WTC11 (cell line): ENCODE results near the gene ELP2. TPM values are rescaled to one million over a fixed set of nuclear protein-coding genes. Genes with fewer than 3 reads are reported as not detected.

ENCODE experiments used
- ATAC-seq: fragments of 200-7000 bp; cut with Tn5 transposase; 2 replicates; pipeline ENCODE4 v1.10.0; 2021; ENCODE audit warnings: mild to moderate bottlenecking, moderate library complexity
- CTCF ChIA-PET: fragments of 300-600 bp; sonication (Branson Sonifier 250); formaldehyde crosslinking; loops from one replicate; lab custom pipeline; 2021; ENCODE audit warnings: antibody characterized with exemption; lab: Charles Lee
- POLR2A ChIA-PET: fragments of 350-600 bp; sonication (Branson Sonifier 250); formaldehyde crosslinking; loops from one replicate; lab custom pipeline; 2021; ENCODE audit warnings: antibody characterized with exemption; lab: Charles Lee
- DNase-seq: peaks from one replicate; pipeline ENCODE4 v3.0.0; 2021; ENCODE audit warnings: low spot score
- H3K27ac Mint-ChIP-seq: 2 replicates; pipeline ENCODE4 v1.8.0; 2021; ENCODE audit warnings: mixed read lengths
- H3K27me3 Mint-ChIP-seq: 2 replicates; pipeline ENCODE4 v1.8.0; 2021; ENCODE audit warnings: low read depth, mild to moderate bottlenecking, moderate library complexity, mixed read lengths
- H3K36me3 Mint-ChIP-seq: 2 replicates; pipeline ENCODE4 v1.8.0; 2021; ENCODE audit warnings: mixed read lengths
- H3K4me1 Mint-ChIP-seq: 2 replicates; pipeline ENCODE4 v1.8.0; 2022; ENCODE audit warnings: mixed read lengths
- H3K4me3 Mint-ChIP-seq: 2 replicates; pipeline ENCODE4 v1.8.0; 2021; ENCODE audit warnings: mild to moderate bottlenecking, moderate library complexity, mixed read lengths
- H3K9me3 Mint-ChIP-seq: 2 replicates; pipeline ENCODE4 v1.8.0; 2021; ENCODE audit warnings: mixed read lengths
- ARID4B ChIP-seq: sonication (generic); formaldehyde crosslinking; IDR thresholded peaks from 2 replicates; pipeline ENCODE4 v1.8.0; 2023; ENCODE audit warnings: missing genetic modification reagents, mild to moderate bottlenecking, borderline replicate concordance
- ATF2 ChIP-seq: sonication (generic); formaldehyde crosslinking; IDR thresholded peaks from 2 replicates; pipeline ENCODE4 v1.8.1; 2022; ENCODE audit warnings: low read depth, missing genetic modification reagents, borderline replicate concordance
- E2F5 ChIP-seq: sonication (generic); formaldehyde crosslinking; IDR thresholded peaks from 2 replicates; pipeline ENCODE4 v1.8.1; 2022; ENCODE audit warnings: mild to moderate bottlenecking, moderate library complexity, missing genetic modification reagents
- NR1H2 ChIP-seq: sonication (generic); formaldehyde crosslinking; IDR thresholded peaks from 2 replicates; pipeline ENCODE4 v1.9.0; 2021; ENCODE audit warnings: mild to moderate bottlenecking, moderate library complexity, missing genetic modification reagents
- STAT6 ChIP-seq: sonication (generic); formaldehyde crosslinking; conservative IDR thresholded peaks from 2 replicates; pipeline ENCODE4 v1.8.1; 2023; ENCODE audit warnings: mild to moderate bottlenecking, low read depth, missing genetic modification reagents, moderate library complexity
- ZMAT4 ChIP-seq: fragments of 250-450 bp; sonication (Bioruptor Pico); IDR thresholded peaks from 2 replicates; pipeline ENCODE4 v1.9.0; 2021; ENCODE audit warnings: mild to moderate bottlenecking
- ZNF281 ChIP-seq: sonication (generic); formaldehyde crosslinking; IDR thresholded peaks from 2 replicates; pipeline ENCODE4 v1.8.0; 2023; ENCODE audit warnings: mild to moderate bottlenecking, missing genetic modification reagents
- total RNA-seq: library from RNA; stranded (reverse); gene quantifications from 3 replicates; pipeline ENCODE4 v1.2.3, GENCODE V29; 2021

The ELP2 gene
- total RNA-seq, 1 experiment from 2014 or later = 141 TPM

GRCh38 chr18:36212301-36213171 is 82.8 kb downstream of the ELP2 start:
- peak; percentile 44 for ATAC-seq

GRCh38 chr18:36214811-36215210 is 85.1 kb downstream of the ELP2 start:
- ATAC-seq (no peak), DNase-seq (no peak)
- Mint-ChIP-seq H3K27ac (no peak overlapping the region), H3K36me3 (no peaks in the 10 kb centered on the region), H3K9me3 (no peaks in the 10 kb centered on the region), H3K27me3 (no peaks in the 10 kb centered on the region), H3K4me3 (no peak overlapping the region), H3K4me1 (no peaks in the 10 kb centered on the region; the same call in 1 of the 2 replicates)
- ChIA-PET CTCF (no interaction called here), POLR2A (no interaction called here)
- no peak for TF ChIP-seq ARID4B (CRISPR knock-in tag)
- TF ChIP-seq STAT6 (CRISPR knock-in tag) = no peak

More at GRCh38 chr18:36212301-36213171, 82.8 kb downstream of the ELP2 start:
- H3K4me1 Mint-ChIP-seq = no peaks in the 10 kb centered on the region; the same call in 1 of the 2 replicates
- H3K9me3 Mint-ChIP-seq = peaks cover 12% of the 10 kb centered on the region
- H3K27me3 Mint-ChIP-seq = no peaks in the 10 kb centered on the region
- TF ChIP-seq ZMAT4 (CRISPR knock-in tag) (no peak), NR1H2 (no peak), ATF2 (no peak), ZNF281 (CRISPR knock-in tag) (no peak), E2F5 (CRISPR knock-in tag) (no peak)
- TF ChIP-seq, all 79 proteins: peak for 0
- CTCF ChIA-PET = interaction anchor here (1.8 kb wide), 1 partner anchor 72 kb away, joined by 6 read pairs; no protein-coding TSS in a partner anchor
- POLR2A ChIA-PET = no interaction called here
- Mint-ChIP-seq H3K36me3 (peaks cover 7% of the 10 kb centered on the region), H3K27ac (no peak overlapping the region), H3K4me3 (no peak overlapping the region)
- DNase-seq = no peak
